Thoracic aorta (tissue), 2 donors: Measurements from ENCODE around the gene FTL. TPM values are rescaled to one million over a fixed set of nuclear protein-coding genes. Genes with fewer than 3 reads are reported as not detected.

Source experiments
- ATAC-seq: fragments of 150-250 bp; one replicate; pipeline ENCODE4 v1.8.0; 2017; ENCODE audit warnings: low read depth; ENCODE audit not compliant: insufficient number of reproducible peaks, low FRiP score
- DNase-seq: peaks from one replicate; pipeline ENCODE4 v3.0.0-alpha.2; 2020; ENCODE audit warnings: low spot score
- H3K27ac ChIP-seq, 2 donors: fragments of 200-600 bp; sonication (generic); 1 replicate in 1 of 2; 2 replicates in 1 of 2; pipeline ENCODE4 v1.5.1; 2016; ENCODE audit warnings: mild to moderate bottlenecking in 2 of 2, moderate library complexity in 2 of 2
- H3K27me3 ChIP-seq: fragments of 200-600 bp; sonication (generic); replicated peaks from 2 replicates; pipeline ENCODE4 v1.6.0; 2016; ENCODE audit warnings: mild to moderate bottlenecking; ENCODE audit not compliant: insufficient read depth
- H3K36me3 ChIP-seq: fragments of 200-600 bp; sonication (generic); one replicate; pipeline ENCODE4 v1.5.1; 2016
- H3K4me1 ChIP-seq, 2 donors: fragments of 200-600 bp; sonication (generic); 1 replicate in 1 of 2; 2 replicates in 1 of 2; pipeline versions ENCODE4 v1.5.1 to v1.6.0; 2016; ENCODE audit warnings: low read depth in 2 of 2, mild to moderate bottlenecking in 1 of 2; ENCODE audit not compliant: control insufficient read depth in 1 of 2
- H3K4me3 ChIP-seq: fragments of 200-600 bp; sonication (generic); 2 replicates; pipeline ENCODE4 v1.5.1; 2016; ENCODE audit warnings: mild to moderate bottlenecking
- H3K9me3 ChIP-seq: fragments of 200-600 bp; sonication (generic); 2 replicates; pipeline ENCODE4 v1.5.1; 2016
- total RNA-seq, 2 donors: library from RNA; depleted of rRNA; stranded (reverse); fragments of >200 nt; gene quantifications; one replicate each; pipeline versions ENCODE4 v1.1.0 to v1.2.3, GENCODE V29; 2016
- TF ChIP-seq, protein P1 (sequence below): fragments of 200-600 bp; sonication (generic); IDR thresholded peaks from one replicate; pipeline ENCODE4 v1.5.1; 2019; ENCODE audit warnings: antibody characterized with exemption

FTL gene
- total RNA-seq, 2 donors from 2014 or later: 3,403 to 7,108 TPM

DNA sequence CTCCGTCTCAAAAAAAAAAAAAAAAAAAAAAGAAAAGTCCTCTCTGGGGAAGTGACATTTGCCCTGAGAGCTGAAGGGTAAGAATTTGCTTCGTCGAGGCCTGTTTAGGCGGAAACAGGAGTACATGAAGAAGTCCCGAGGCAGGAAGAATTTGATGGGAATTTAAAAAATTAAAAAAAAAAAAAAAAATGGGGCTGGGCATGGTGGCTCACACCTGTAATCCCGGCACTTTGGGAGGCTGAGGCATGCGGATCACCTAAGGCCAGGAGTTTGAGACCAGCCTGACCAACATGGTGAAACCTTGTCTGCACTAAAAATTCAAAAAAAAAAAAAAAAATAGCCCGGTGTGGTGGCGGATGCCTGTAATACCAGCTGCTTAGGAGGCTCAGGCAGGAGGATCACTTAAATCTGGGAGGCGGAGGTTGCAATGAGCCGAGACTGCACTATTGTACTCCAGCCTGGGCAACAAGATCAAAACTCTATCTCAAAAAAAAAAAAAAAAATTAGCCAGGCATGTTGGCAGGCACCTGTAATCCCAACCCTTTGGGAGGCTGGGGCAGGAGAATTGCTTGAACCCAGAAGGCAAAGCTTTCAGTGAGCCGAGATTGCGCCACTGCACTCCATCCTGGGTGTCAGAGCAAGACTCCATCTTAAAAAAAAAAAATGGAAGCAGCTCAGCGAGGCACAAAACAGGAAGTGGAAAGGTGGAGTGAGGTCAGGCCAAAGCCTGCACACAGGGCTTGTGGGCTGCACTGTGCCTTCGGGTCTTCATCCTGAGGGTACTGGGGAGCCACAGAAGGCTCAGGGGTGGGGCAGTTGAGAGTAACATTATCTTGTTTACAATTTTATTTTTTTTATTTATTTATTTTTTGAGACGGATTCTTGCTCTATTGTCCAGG is 5.5 kb upstream of the FTL start:
- Histone ChIP-seq H3K4me3 (no peak overlapping the region), H3K9me3 (no peaks in the 10 kb centered on the region), H3K27ac (no peak overlapping the region), H3K36me3 (peaks cover 4% of the 10 kb centered on the region), H3K27me3 (no peaks in the 10 kb centered on the region), H3K4me1 (peaks cover 15 to 29% of the 10 kb centered on the region in 2 donors)
- ATAC-seq: no peak
- TF ChIP-seq, protein P1, sequence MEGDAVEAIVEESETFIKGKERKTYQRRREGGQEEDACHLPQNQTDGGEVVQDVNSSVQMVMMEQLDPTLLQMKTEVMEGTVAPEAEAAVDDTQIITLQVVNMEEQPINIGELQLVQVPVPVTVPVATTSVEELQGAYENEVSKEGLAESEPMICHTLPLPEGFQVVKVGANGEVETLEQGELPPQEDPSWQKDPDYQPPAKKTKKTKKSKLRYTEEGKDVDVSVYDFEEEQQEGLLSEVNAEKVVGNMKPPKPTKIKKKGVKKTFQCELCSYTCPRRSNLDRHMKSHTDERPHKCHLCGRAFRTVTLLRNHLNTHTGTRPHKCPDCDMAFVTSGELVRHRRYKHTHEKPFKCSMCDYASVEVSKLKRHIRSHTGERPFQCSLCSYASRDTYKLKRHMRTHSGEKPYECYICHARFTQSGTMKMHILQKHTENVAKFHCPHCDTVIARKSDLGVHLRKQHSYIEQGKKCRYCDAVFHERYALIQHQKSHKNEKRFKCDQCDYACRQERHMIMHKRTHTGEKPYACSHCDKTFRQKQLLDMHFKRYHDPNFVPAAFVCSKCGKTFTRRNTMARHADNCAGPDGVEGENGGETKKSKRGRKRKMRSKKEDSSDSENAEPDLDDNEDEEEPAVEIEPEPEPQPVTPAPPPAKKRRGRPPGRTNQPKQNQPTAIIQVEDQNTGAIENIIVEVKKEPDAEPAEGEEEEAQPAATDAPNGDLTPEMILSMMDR: no peak
- no peak for DNase-seq

DNA sequence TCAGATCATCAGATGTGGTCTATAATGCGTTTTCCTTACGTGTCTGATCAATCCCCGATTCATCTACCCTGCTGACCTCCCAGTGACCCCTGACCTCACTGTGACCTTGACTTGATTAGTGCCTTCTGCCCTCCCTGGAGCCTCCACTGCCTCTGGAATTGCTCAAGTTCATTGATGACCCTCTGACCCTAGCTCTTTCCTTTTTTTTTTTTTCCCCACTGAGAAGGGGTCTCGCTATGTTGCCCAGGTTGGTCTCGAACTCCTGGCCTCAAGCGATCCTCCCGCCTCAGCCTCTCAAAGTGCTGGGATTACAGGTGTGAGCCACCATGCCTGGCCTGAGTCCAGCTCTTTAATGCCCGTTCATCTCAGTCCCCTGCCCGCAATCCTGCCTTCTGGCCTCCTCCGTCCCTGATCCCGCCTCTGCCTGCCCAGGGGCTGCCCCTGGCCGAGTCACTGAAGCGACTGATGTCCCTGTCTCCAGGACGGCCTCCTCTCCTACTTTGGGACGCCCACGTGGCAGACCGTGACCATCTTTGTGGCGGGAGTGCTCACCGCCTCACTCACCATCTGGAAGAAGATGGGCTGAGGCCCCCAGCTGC is 4.0 kb upstream of the FTL start:
- DNase-seq: no peak
- H3K36me3 ChIP-seq: peaks cover 4% of the 10 kb centered on the region
- TF ChIP-seq, protein P1: no peak
- H3K9me3 ChIP-seq: no peaks in the 10 kb centered on the region
- H3K27me3 ChIP-seq: no peaks in the 10 kb centered on the region
- peak overlapping the region; percentile 22 to 95 for H3K27ac ChIP-seq
- peaks cover 5 to 20% of the 10 kb centered on the region in 2 donors for H3K4me1 ChIP-seq
- H3K4me3 ChIP-seq: no peak overlapping the region
- ATAC-seq: no peak

DNA sequence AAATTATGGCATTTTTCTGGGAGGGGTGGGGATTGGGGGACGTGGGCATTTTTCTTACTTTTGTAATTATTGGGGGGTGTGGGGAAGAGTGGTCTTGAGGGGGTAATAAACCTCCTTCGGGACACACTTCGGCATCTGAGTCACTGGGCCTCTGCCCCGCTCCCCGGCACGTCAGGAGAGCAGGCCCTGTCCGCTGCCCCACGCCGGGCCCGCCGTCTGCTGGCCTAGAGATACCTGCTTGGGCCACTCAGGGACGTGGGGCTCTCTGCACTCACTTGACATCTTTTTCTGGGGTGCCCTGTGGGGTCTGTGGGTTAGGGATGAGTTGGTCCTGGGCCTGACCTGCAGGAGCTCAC is 3.5 kb upstream of the FTL start:
- H3K9me3 ChIP-seq: no peaks in the 10 kb centered on the region
- TF ChIP-seq, protein P1: no peak
- ATAC-seq (no peak), DNase-seq (no peak)
- H3K4me3 ChIP-seq: no peak overlapping the region
- H3K36me3 ChIP-seq: peaks cover 5% of the 10 kb centered on the region
- no peaks in the 10 kb centered on the region for H3K27me3 ChIP-seq
- peak overlapping the region; percentile 22 to 95 for H3K27ac ChIP-seq
- H3K4me1 ChIP-seq: peaks cover 6 to 23% of the 10 kb centered on the region in 2 donors

DNA sequence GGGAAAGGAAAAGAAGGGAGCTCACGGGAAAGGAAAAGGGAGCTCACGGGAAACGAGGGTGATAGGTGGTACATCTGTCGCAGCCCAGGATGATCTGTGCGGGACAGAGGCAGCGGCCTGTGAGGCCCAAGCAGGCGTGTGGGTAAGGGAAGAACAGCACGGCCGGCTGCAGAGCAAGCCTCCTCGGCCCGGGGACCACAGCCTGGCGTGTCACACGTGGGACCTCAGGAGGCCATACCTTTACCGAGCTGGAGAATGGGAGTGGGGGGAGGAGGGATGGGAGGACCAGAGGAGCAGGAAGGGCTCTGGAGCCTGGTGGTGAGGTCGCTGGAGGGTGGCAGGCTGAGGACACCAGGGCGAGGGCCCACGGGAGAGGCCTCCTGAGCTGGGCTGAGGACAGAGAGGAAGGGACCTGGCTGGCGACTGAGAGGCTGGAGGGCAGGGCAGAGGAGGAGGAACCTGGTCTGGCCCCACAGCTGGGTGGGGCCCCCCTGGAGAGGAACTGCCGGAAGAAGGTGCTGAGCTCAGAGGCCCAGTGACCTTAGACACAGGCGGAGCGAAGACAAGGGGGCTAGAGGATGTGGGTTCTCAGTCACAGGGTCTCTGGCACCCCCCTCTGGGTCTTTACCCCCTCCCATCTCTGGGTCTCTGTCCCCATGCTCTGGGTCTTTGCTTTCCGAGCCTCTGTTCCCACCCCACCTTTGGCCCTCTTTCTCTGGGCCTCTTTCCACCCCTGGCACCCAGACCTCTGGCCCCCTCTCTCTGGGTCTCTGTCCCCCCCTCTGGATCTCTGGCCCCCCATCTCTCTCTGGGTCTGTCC is 2.9 kb upstream of the FTL start:
- ATAC-seq (no peak), DNase-seq (no peak)
- Histone ChIP-seq H3K9me3 (no peaks in the 10 kb centered on the region), H3K36me3 (peaks cover 9% of the 10 kb centered on the region), H3K27ac (peak overlapping the region; percentile 95 to 98), H3K27me3 (no peaks in the 10 kb centered on the region), H3K4me3 (no peak overlapping the region), H3K4me1 (peaks cover 12 to 28% of the 10 kb centered on the region in 2 donors)
- TF ChIP-seq, protein P1: no peak

DNA sequence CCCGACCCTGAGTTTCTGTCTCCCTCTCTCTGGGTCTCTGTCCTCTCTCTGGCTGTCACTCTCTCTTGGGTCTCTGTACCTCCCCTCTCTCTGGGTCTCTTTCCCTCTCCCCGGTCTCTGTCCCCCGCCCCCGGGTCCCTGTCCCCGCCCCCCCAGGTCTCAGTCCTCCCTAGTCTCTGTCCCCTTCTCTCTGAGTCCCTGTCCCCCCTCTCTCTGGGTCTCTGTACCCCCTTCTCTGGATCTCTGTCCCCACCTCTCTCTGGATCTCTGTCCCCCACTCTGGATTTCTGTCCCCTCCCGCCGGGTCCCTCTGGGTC is 2.3 kb upstream of the FTL start:
- no peak for ATAC-seq
- Histone ChIP-seq H3K27ac (peak overlapping the region; percentile 95 to 98), H3K4me3 (no peak overlapping the region)

More for the DNA sequence above, 2.3 kb upstream of the FTL start:
- no peak for DNase-seq
- peaks cover 9% of the 10 kb centered on the region for H3K36me3 ChIP-seq
- H3K27me3 ChIP-seq: no peaks in the 10 kb centered on the region
- TF ChIP-seq, protein P1: no peak
- H3K9me3 ChIP-seq: no peaks in the 10 kb centered on the region
- peaks cover 12 to 34% of the 10 kb centered on the region in 2 donors for H3K4me1 ChIP-seq
